ENCODE results near the gene IFT122.

- no peak for TF ChIP-seq CTCF (IDR thresholded peaks at IDR 0.05)
- no peak for TF ChIP-seq POLR2AphosphoS5 (IDR thresholded peaks at IDR 0.05)
- TF ChIP-seq EP300 (IDR thresholded peaks at IDR 0.05): no peak
These were observed 47.3 kb downstream of the IFT122 start for GRCh38 chr3:129487183-129487867.
